ENCODE data around the gene SLC22A12. TPM values are rescaled to one million over a fixed set of nuclear protein-coding genes. Genes with fewer than 3 reads are reported as not detected.

Gene SLC22A12
- total and polyA plus RNA-seq, 2 of the 8 experiments (the other 6 are each of a cell fraction or from before 2014, with no cell fraction given) = not detected

- peaks cover 0 to 2% of the 10 kb centered on the region in 2 experiments for H4K20me1 ChIP-seq (replicated peaks in 1 of 2; ENCODE audit: control insufficient read depth in 1 of 2, insufficient read depth in 2 of 2, low read length in 2 of 2)
- H2AFZ ChIP-seq (ENCODE audit: low read length) = no peak overlapping the region
- no peak overlapping the region for H3K14ac ChIP-seq (ENCODE audit: insufficient read length)
- FAIRE-seq (no peak), DNase-seq (ENCODE audit: low read depth in 1 of 2, low spot score in 2 of 2) (no peak)
- peaks cover 3% of the 10 kb centered on the region; the same call in 1 of the 2 replicates for H3K23me2 ChIP-seq (ENCODE audit: low read depth, low read length)
- no peak overlapping the region for H3K4me3 ChIP-seq (ENCODE audit: extremely low read depth in 1 of 4, insufficient read depth in 2 of 4, low read depth in 3 of 4, low read length in 4 of 4)
- no peak overlapping the region for H2BK12ac ChIP-seq (ENCODE audit: low read depth, low read length)
- no peak overlapping the region for H2AK5ac ChIP-seq (ENCODE audit: low read depth, low read length)
- H2BK20ac ChIP-seq (ENCODE audit: low read length) = no peak overlapping the region
- H2BK5ac ChIP-seq (ENCODE audit: low read depth, low read length) = no peak overlapping the region
- no peak overlapping the region for H3K23ac ChIP-seq (ENCODE audit: insufficient read length)
- H4K5ac ChIP-seq (ENCODE audit: insufficient read length, low read depth, low read length) = no peak overlapping the region
- H3K4me1 ChIP-seq (replicated peaks in 1 of 4; ENCODE audit: control insufficient read depth in 3 of 4, insufficient read depth in 4 of 4, low read length in 3 of 4) = peaks cover 0 to 3% (median 0%) of the 10 kb centered on the region in 4 experiments; a peak in 3 of 7 replicates
- H4K8ac ChIP-seq (ENCODE audit: extremely low read depth, insufficient read depth, low read length) = no peak overlapping the region
- no peak overlapping the region for H3K9ac ChIP-seq (replicated peaks in 1 of 4; ENCODE audit: extremely low read depth in 1 of 4, low read depth in 3 of 4, low read length in 3 of 4)
- H3K4ac ChIP-seq (replicated peaks; ENCODE audit: insufficient read length, low read depth, low read length) = no peak overlapping the region
- WGBS, 2 experiments (ENCODE audit: extremely low coverage in 1 of 2, insufficient coverage in 1 of 2, insufficient read length in 1 of 2, insufficient replicate concordance in 2 of 2, low coverage in 1 of 2, low lambda C conversion rate in 2 of 2, missing lambda C conversion rate in 1 of 2) = 89 to 100% methylated on average over 1 to 4 of the region's 4 CpGs
- H3K18ac ChIP-seq (ENCODE audit: extremely low read depth, low read length) = no peak overlapping the region
- H3K27me3 ChIP-seq (replicated peaks in 1 of 4; ENCODE audit: control insufficient read depth in 3 of 4, extremely low read depth in 1 of 4, insufficient read depth in 3 of 4, low read length in 3 of 4) = peaks cover 0 to 2% (median 1%) of the 10 kb centered on the region in 4 experiments; a peak in 3 of 7 replicates
- POLR2A ChIA-PET (ENCODE audit: partially characterized antibody) = interaction anchor here (1.2 kb wide), 1 partner anchor 17 kb away, joined by 3 read pairs; no protein-coding TSS in a partner anchor
- CTCF ChIA-PET (ENCODE audit: partially characterized antibody) = interaction anchor here (0.6 to 11.3 kb wide), 8 partner anchors 15 to 195 kb away, joined by 3 to 84 read pairs (median 4); no protein-coding TSS in a partner anchor
- no peak overlapping the region for H3K27ac ChIP-seq (ENCODE audit: low read depth, low read length)
- TF ChIP-seq TCF12 (IDR thresholded peaks at IDR 0.05; ENCODE audit: low read depth, low read length) (no peak), SUZ12 (IDR thresholded peaks at IDR 0.05; ENCODE audit: low read length) (no peak), EP300 (IDR thresholded peaks at IDR 0.05; ENCODE audit: borderline replicate concordance in 1 of 2, low read depth in 2 of 2, low read length in 2 of 2) (no peak), PHF8 (conservative IDR thresholded peaks at IDR 0.05; ENCODE audit: low read depth, low read length) (no peak), YY1 (IDR thresholded peaks at IDR 0.05; ENCODE audit: low read depth, low read length) (no peak), JUND (IDR thresholded peaks at IDR 0.05; ENCODE audit: low read length) (no peak), TAF7 (optimal IDR thresholded peaks at IDR 0.05; ENCODE audit: borderline replicate concordance, low read depth, low read length) (no peak), NANOG (IDR thresholded peaks at IDR 0.05; ENCODE audit: insufficient read depth, low read depth, low read length, poor library complexity, severe bottlenecking) (no peak), KDM1A (IDR thresholded peaks at IDR 0.05; ENCODE audit: borderline replicate concordance, low read length) (no peak), SP1 (IDR thresholded peaks at IDR 0.05; ENCODE audit: low read depth, low read length) (no peak)
- TF ChIP-seq, protein P1, sequence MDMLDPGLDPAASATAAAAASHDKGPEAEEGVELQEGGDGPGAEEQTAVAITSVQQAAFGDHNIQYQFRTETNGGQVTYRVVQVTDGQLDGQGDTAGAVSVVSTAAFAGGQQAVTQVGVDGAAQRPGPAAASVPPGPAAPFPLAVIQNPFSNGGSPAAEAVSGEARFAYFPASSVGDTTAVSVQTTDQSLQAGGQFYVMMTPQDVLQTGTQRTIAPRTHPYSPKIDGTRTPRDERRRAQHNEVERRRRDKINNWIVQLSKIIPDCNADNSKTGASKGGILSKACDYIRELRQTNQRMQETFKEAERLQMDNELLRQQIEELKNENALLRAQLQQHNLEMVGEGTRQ (IDR thresholded peaks at IDR 0.05; ENCODE audit: low read length) = no peak
- H3K56ac ChIP-seq (replicated peaks; ENCODE audit: insufficient read length, low read depth, low read length) = no peak overlapping the region
- H2BK15ac ChIP-seq (ENCODE audit: low read length) = no peak overlapping the region
- H3K79me1 ChIP-seq (ENCODE audit: low read depth, low read length) = no peaks in the 10 kb centered on the region
- H4K91ac ChIP-seq (replicated peaks; ENCODE audit: insufficient read length, low read length) = no peak overlapping the region
- H3K4me2 ChIP-seq (ENCODE audit: insufficient read depth in 1 of 2, low read depth in 2 of 2, low read length in 2 of 2) = no peak overlapping the region
- H3K9me3 ChIP-seq (ENCODE audit: insufficient read depth in 2 of 2, low read depth in 1 of 2, low read length in 1 of 2) = no peaks in the 10 kb centered on the region
- H3K79me2 ChIP-seq (ENCODE audit: control insufficient read depth in 1 of 2, insufficient read depth in 2 of 2, low read length in 2 of 2) = no peaks in the 10 kb centered on the region
- H3K36me3 ChIP-seq (ENCODE audit: control insufficient read depth in 2 of 4, insufficient read depth in 4 of 4, low read length in 3 of 4) = no peaks in the 10 kb centered on the region
- no peak overlapping the region for H2BK120ac ChIP-seq (replicated peaks; ENCODE audit: low read depth, low read length)
Observed at GRCh38 chr11:64549969-64550368, 41.1 kb upstream of the SLC22A12 start.

Measured in H1 (cell line).